ENCODE measurements around the gene TRIM47.
A peak's percentile ranks its signal among the peaks of the same experiment; 100 is the strongest.

Gene TRIM47

GRCh38 chr17:75829747-75830146 lies 48.6 kb downstream of the TRIM47 start:
- H3K27ac ChIP-seq = peak overlapping the region; percentile 25
- no peak for TF ChIP-seq CTCF (IDR thresholded peaks at IDR 0.05)
- peaks cover 15 to 18% of the 10 kb centered on the region in 2 experiments for H3K4me1 ChIP-seq (ENCODE audit: control insufficient read depth in 1 of 2, insufficient read depth in 1 of 2, low read depth in 1 of 2, low read length in 1 of 2)
- no peaks in the 10 kb centered on the region for H3K9me3 ChIP-seq
- H3K4me3 ChIP-seq (ENCODE audit: low read depth in 1 of 2, low read length in 1 of 2) = no peak overlapping the region
- no peaks in the 10 kb centered on the region for H3K27me3 ChIP-seq
- peaks cover 100% of the 10 kb centered on the region for H3K36me3 ChIP-seq

GRCh38 chr17:75828741-75829140 lies 49.6 kb downstream of the TRIM47 start:
- Histone ChIP-seq H3K36me3 (peaks cover 99% of the 10 kb centered on the region), H3K4me1 (ENCODE audit: control insufficient read depth in 1 of 2, insufficient read depth in 1 of 2, low read depth in 1 of 2, low read length in 1 of 2) (peaks cover 14 to 15% of the 10 kb centered on the region in 2 experiments), H3K27ac (peak overlapping the region; percentile 59), H3K4me3 (ENCODE audit: low read depth in 1 of 2, low read length in 1 of 2) (no peak overlapping the region), H3K27me3 (no peaks in the 10 kb centered on the region), H3K9me3 (no peaks in the 10 kb centered on the region)
- TF ChIP-seq CTCF (IDR thresholded peaks at IDR 0.05) = no peak

- Histone ChIP-seq H3K9me3 (no peaks in the 10 kb centered on the region), H3K36me3 (peaks cover 99% of the 10 kb centered on the region), H3K27ac (peak overlapping the region; percentile 59), H3K4me3 (ENCODE audit: low read depth in 1 of 2, low read length in 1 of 2) (no peak overlapping the region), H3K4me1 (ENCODE audit: control insufficient read depth in 1 of 2, insufficient read depth in 1 of 2, low read depth in 1 of 2, low read length in 1 of 2) (peaks cover 8 to 9% of the 10 kb centered on the region in 2 experiments), H3K27me3 (no peaks in the 10 kb centered on the region)
- TF ChIP-seq CTCF (IDR thresholded peaks at IDR 0.05) = no peak
These were observed 50.3 kb downstream of the TRIM47 start for GRCh38 chr17:75828076-75828400.

GRCh38 chr17:75827308-75828075 lies 50.9 kb downstream of the TRIM47 start:
- Histone ChIP-seq H3K4me1 (ENCODE audit: control insufficient read depth in 1 of 2, insufficient read depth in 1 of 2, low read depth in 1 of 2, low read length in 1 of 2) (peaks cover 3 to 4% of the 10 kb centered on the region in 2 experiments), H3K4me3 (ENCODE audit: low read depth in 1 of 2, low read length in 1 of 2) (no peak overlapping the region), H3K27me3 (no peaks in the 10 kb centered on the region), H3K36me3 (peaks cover 94% of the 10 kb centered on the region), H3K9me3 (no peaks in the 10 kb centered on the region), H3K27ac (peak overlapping the region; percentile 59)
- peak; percentile 59 for TF ChIP-seq CTCF (IDR thresholded peaks at IDR 0.05)

- Histone ChIP-seq H3K4me3 (ENCODE audit: low read depth in 1 of 2, low read length in 1 of 2) (no peak overlapping the region), H3K27ac (peak overlapping the region; percentile 59), H3K4me1 (ENCODE audit: control insufficient read depth in 1 of 2, insufficient read depth in 1 of 2, low read depth in 1 of 2, low read length in 1 of 2) (no peaks in the 10 kb centered on the region), H3K27me3 (no peaks in the 10 kb centered on the region), H3K9me3 (no peaks in the 10 kb centered on the region), H3K36me3 (peaks cover 87% of the 10 kb centered on the region)
- no peak for TF ChIP-seq CTCF (IDR thresholded peaks at IDR 0.05)
These were observed 51.6 kb downstream of the TRIM47 start for GRCh38 chr17:75826561-75827307.

Data from neutrophil (primary cell).